GM19023 (cell line): Measurements from ENCODE around the gene PGM1.

Source experiments
- ATAC-seq: cut with Tn5 transposase; IDR thresholded peaks from one replicate; pipeline ENCODE4 v1.9.1; 2021; ENCODE audit warnings: mild to moderate bottlenecking, moderate library complexity; ENCODE audit not compliant: unreplicated experiment

Gene PGM1

DNA sequence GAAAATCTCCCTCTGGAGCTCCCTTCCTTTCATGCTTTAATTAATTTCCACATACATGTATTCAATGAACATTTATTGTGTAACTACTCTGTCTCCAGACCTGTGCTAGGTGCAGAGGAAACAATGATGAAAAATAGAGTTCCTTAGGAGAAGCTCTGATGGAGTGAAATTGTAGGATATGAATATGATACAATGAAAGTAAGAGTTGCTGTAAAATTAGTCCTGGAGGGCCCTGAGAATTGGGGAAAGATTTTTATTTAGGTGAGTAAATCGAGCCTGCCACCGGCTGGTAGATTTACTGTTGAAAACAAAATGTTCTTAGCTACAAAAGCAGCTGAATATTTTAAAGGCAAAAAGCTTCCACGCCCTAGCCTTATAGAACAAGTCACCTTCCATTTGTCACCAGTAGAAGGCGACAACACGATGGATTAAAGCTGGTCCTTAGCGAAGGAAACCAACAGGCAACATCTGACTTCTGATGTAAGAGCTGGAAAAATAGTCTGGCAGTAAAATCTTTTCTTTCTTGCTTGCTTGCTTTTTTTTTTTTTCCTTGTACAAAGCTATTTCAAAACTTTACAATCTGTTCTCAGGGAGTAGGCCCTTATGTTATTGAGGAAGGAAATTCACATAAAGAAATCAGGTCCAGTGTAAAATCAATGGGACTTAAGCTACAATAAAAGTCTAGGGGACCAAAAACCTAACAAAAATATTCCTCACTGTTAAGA, 98.7 kb downstream of the PGM1 start:
- ATAC-seq, result no peak

DNA sequence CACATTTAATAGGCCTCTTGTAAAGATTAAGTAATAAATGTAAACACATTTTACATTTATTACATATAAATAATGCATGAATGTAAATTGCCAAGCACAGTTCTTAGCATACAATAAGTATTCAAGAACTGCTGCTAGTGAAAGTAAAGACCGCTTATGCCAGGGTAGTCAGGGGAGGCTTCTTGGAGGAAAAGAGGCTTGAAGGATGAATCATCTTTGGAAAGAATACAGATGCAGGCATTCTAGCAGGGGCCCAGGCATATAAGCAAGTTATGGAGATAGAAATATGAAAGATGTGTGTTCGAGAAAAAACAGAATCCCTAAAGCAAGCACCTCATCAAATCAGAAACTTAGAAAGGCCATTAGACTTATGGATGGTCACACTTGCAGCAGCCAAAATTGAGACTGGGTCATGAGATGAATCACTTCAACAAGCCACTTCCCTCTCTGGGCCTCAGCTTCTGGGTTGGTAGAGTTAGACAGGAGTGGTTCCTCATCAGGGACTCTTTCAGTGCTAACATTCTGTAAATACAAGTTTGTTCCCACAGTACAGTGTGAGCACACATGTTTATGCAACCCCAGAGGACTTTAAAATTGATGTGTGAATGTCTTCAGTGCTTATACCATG, 100.8 kb downstream of the PGM1 start:
- ATAC-seq, result no peak

DNA sequence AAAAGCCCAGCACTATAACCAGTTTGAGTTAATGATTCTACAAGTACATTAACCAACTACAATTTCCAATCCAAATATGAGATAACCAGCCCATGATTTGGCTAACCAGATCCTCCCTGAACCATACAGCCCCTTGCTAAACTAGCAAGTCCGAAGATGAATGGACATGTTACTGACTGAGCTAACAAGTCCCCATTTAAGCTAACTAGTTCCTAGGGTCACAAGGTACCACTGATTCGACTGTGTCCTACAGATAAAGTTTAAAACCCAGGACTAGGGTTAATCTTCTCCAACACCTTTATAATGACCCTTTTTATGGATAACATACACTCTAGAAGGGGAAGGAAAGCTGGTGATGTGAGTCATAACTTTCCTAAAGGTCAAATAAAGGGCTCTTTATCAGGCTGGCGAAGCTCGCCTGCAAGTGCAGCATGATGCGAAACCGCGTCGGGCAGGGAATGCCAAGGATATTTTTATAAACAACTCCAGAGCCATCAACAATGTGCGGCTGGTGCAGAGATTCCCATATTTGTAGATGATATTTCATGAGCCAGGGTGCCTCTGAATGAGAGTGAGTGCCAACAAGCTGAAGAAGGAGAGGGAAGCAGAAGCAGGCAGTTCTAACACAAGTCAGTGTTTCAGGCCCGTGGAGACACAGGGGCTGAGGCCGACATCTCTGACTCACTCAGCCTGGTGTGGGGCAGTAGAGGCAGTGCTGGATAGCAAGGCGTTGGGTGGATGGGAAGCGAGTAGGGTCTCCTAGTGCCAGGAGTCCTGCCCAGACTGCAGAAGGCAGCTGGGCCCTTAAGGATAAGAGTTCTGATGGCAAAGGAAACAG, 105.0 kb downstream of the PGM1 start:
- ATAC-seq, result no peak

DNA sequence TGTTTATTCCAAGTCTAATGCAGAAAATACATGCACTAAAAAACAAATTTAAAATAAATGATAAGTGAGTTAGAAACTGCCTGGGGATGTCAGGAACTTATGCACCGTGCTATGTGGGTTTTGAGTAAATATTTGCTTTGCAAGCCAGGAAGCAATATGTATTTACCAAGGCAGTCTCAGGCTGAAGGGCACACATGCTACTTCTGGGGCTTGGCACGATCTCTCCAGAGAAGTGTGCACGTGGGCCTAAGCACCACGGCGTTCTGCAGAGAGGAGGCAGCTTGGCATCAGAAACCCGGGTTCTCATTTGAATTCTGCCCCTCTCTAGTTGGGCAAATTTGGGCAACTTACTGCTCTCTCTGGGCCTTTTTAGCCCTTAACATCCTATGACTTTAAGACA, 108.0 kb downstream of the PGM1 start:
- ATAC-seq, result no peak

DNA sequence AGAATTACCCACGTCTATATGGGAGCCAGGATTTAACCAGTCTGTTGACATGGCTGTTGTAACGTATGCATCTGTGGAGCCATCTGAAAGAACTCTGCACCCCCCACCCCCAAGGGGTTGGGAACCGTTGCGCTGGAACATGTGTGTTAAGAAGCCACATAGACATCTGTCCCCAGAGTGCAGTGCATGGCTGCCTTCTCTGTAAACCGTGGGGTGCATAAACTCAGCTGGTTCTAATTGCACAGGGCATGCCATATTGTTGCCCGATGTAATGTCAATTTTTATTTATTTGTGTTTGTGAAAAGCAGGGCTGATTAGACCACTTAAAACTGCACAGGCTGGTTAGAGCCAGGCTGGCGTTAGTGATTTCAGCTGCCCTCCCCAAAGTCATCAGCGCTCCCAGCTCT, 110.5 kb downstream of the PGM1 start:
- no peak for ATAC-seq

DNA sequence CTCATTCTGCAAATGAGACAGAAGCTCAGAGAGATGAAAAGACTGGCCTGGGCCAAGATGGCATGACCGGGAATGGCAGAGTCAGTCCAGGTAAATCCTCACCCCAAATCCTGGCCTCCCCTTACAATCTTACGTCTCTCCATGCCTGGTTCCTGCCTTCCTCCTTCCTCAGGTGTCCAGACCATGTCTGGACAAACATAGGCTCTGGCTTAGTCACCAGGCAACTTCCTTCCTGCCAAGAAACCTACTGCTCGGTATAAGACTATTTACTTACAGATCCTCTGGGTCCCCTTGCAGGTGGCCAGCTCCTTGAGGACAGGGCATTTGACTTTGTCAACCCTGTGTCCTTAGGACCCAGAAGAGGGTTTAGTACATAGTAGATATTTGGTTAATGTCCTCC, 111.2 kb downstream of the PGM1 start:
- no peak for ATAC-seq

DNA sequence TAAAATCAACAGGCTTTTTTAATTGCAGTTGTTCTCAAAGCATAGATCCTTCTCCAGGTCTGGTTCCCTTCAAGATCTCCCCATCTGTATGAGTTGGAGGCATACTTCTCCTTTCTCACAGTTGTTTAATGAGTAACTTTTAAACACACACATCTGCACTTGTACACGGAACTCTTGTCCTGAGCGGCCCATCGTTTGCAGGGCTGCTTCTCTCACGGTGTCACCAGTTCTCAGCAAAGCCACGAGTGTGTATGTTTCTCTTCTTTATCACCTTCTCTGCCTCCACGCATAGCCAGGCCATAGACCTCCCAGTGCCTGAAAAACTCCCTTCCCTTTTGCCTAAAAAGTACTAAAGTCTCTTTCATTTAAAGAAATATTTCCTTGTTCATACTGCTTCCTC, 111.9 kb downstream of the PGM1 start:
- peak; percentile 82 for ATAC-seq

DNA sequence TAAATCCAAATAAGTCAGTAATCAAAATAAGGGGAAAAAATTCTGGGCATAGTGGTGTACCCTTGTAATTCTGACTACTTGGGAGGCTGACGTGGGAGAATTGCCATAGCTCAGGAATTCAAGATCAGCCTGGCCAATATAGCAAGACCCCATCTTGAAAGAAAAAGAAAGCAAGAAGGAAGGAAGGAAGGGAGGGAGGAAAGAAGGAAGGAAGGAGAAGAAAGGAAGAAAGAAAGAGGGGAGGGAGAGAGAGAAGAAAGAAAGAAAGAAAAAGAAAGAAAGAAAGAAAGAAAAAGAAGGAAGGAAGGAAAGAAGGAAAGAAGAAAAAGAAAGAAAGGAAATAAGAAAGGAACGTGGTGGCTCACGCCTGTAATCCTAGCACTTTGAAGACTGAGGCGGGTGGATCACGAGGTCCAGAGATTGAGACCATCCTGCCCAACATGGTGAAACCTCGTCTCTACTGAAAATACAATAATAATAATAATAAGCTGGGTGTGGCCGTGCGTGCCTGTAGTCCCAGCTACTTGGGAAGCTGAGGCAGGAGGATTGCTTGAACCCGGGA, 116.1 kb downstream of the PGM1 start:
- ATAC-seq, result no peak
